Natural killer cell treated with Interleukin-12 subunit alpha and Interleukin-12 subunit beta and Interleukin-15 and Interleukin-18, amount 100 ng/mL, for 72 hours (primary cell): Measurements from ENCODE around the gene SEL1L2. TPM values are rescaled to one million over a fixed set of nuclear protein-coding genes. Genes with fewer than 3 reads are reported as not detected.
"Not testable (repeated sequence)": the region's sequence is repeated elsewhere in the genome, so short reads cannot be mapped to it uniquely, and the experiment has no call there.

Source experiments
- ATAC-seq, 2 donors: fragments of 150-1000 bp; cut with Tn5 transposase in 1 of 2; sonication (Bioruptor Pico), chemical (Tn5 transposase) in 1 of 2; 2 replicates each; pipeline ENCODE4 v1.10.0; 2021
- DNase-seq: peaks from one replicate; pipeline ENCODE4 v3.0.0; 2022; ENCODE audit warnings: low spot score
- H3K27ac Mint-ChIP-seq, 2 donors: 1 replicate in 1 of 2; 2 replicates in 1 of 2; pipeline ENCODE4 v1.8.0; 2022; ENCODE audit warnings: mixed read lengths in 2 of 2, mild to moderate bottlenecking in 1 of 2, moderate library complexity in 1 of 2
- H3K27me3 Mint-ChIP-seq, 2 donors: 1 replicate in 1 of 2; 2 replicates in 1 of 2; pipeline ENCODE4 v1.8.0; 2022; ENCODE audit warnings: mixed read lengths in 2 of 2
- H3K36me3 Mint-ChIP-seq: one replicate; pipeline ENCODE4 v1.8.0; 2022; ENCODE audit warnings: mixed read lengths
- H3K4me1 Mint-ChIP-seq, 2 donors: 1 replicate in 1 of 2; 2 replicates in 1 of 2; pipeline ENCODE4 v1.8.0; 2022; ENCODE audit warnings: low read depth in 2 of 2, mixed read lengths in 2 of 2, mild to moderate bottlenecking in 1 of 2
- H3K4me3 Mint-ChIP-seq: one replicate; pipeline ENCODE4 v1.8.0; 2022; ENCODE audit warnings: mixed read lengths
- H3K9me3 Mint-ChIP-seq: 2 replicates; pipeline ENCODE4 v1.8.0; 2022; ENCODE audit warnings: mixed read lengths
- total RNA-seq, 2 donors: library from RNA; stranded (reverse); gene quantifications; one replicate each; pipeline ENCODE4 v1.2.3, GENCODE V29; 2022

Gene SEL1L2
- not detected for total RNA-seq

DNA sequence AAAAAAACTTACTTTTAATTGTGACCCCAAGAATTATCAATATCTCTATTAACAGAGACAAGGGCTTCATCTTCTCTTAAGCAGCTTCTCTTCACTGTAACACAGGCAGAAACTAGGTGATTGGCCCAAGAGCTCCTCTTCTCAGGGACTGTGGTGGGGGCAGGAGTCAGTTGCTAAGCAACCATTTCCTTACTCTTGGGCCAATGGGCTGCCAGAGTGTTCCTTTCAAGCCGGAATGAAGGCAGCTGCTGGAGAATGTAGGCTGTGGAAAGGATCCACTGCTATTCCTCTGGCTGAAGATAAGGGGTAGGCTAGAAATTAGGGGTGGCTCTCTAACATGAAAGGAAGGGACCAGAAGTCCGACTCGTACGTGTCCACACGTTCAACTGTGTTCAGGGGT is at the start of gene SEL1L2:
SEL1L2 (minus strand) TSS at position 150 of the 400 bp plus-strand sequence; CDS start at position 70, 80 bp downstream.
- ATAC-seq (no peak), DNase-seq (no peak)
- H3K27me3 Mint-ChIP-seq: no peaks in the 10 kb centered on the region
- H3K27ac Mint-ChIP-seq: no peak within 1 kb of the TSS
- no peaks in the 10 kb centered on the region for H3K36me3 Mint-ChIP-seq
- peaks cover 9% of the 10 kb centered on the region for H3K9me3 Mint-ChIP-seq
- no peaks in the 10 kb centered on the region for H3K4me1 Mint-ChIP-seq
- no peak within 1 kb of the TSS for H3K4me3 Mint-ChIP-seq

DNA sequence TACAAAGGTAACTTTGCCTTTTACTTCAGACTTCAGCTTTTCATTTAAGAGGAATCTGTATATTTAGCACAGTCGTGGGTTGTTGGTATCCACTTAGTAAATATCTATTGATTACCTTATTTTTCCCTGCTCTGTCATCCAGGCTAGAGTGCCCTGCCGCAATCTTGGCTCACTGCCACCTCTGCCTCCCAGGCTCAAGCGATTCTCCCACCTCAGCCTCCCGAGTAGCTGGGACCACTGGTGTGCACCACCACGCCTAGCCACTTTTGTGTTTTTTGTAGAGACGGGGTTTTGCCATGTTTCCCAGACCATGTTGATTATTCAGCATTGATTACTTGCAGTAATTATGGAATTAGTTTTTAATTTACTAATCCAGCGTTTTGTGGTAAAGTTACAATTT is 46.2 kb upstream of the SEL1L2 start:
- H3K27ac Mint-ChIP-seq: no peak overlapping the region
- H3K27me3 Mint-ChIP-seq: no peaks in the 10 kb centered on the region
- no peak overlapping the region for H3K4me3 Mint-ChIP-seq
- DNase-seq (no peak), ATAC-seq (no peak)
- H3K36me3 Mint-ChIP-seq: no peaks in the 10 kb centered on the region
- H3K4me1 Mint-ChIP-seq: no peaks in the 10 kb centered on the region
- peaks cover 3% of the 10 kb centered on the region for H3K9me3 Mint-ChIP-seq

- Mint-ChIP-seq H3K4me1 (no peaks in the 10 kb centered on the region), H3K4me3 (no peak overlapping the region), H3K27me3 (no peaks in the 10 kb centered on the region), H3K36me3 (no peaks in the 10 kb centered on the region), H3K27ac (no peak overlapping the region), H3K9me3 (no peaks in the 10 kb centered on the region)
- ATAC-seq (no peak), DNase-seq (no peak)
Observed at GRCh38 chr20:14033310-14033709, 42.9 kb upstream of the SEL1L2 start.

- Mint-ChIP-seq H3K36me3 (peaks cover 4% of the 10 kb centered on the region), H3K27ac (no peak overlapping the region), H3K4me1 (no peaks in the 10 kb centered on the region), H3K27me3 (no peaks in the 10 kb centered on the region), H3K4me3 (no peak overlapping the region), H3K9me3 (peaks cover 3% of the 10 kb centered on the region)
- ATAC-seq: no peak
- DNase-seq: no peak
Observed at GRCh38 chr20:14030991-14031390, 40.6 kb upstream of the SEL1L2 start.

DNA sequence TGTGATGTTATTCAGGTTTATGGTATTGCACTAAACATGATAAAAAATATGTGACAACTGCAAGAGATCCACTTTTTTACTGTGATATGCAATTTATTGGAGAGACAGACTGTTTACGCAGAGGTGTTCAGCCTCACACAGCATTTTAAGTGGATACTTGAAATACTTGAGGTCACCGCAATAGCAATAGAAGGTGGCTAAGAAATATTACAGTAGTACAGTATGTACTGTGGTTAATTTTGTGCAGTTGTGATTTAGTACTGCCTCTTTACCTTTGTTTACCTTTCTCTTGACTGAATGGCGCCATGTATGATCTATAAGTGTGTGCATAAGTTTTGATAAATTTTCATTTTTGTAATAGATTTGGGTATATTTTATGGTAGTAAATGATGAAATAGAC is 22.3 kb upstream of the SEL1L2 start:
- H3K9me3 Mint-ChIP-seq: peaks cover 10% of the 10 kb centered on the region
- no peaks in the 10 kb centered on the region for H3K4me1 Mint-ChIP-seq
- DNase-seq: no peak
- H3K27ac Mint-ChIP-seq: no peak overlapping the region
- H3K36me3 Mint-ChIP-seq: no peaks in the 10 kb centered on the region
- H3K4me3 Mint-ChIP-seq: no peak overlapping the region
- no peak for ATAC-seq
- no peaks in the 10 kb centered on the region for H3K27me3 Mint-ChIP-seq

GRCh38 chr20:14009208-14009607 is 18.8 kb upstream of the SEL1L2 start:
- DNase-seq (no peak), ATAC-seq (no peak)
- Mint-ChIP-seq H3K4me1 (no peaks in the 10 kb centered on the region), H3K4me3 (no peak overlapping the region), H3K36me3 (no peaks in the 10 kb centered on the region), H3K27me3 (no peaks in the 10 kb centered on the region), H3K9me3 (peaks cover 14% of the 10 kb centered on the region), H3K27ac (no peak overlapping the region)

DNA sequence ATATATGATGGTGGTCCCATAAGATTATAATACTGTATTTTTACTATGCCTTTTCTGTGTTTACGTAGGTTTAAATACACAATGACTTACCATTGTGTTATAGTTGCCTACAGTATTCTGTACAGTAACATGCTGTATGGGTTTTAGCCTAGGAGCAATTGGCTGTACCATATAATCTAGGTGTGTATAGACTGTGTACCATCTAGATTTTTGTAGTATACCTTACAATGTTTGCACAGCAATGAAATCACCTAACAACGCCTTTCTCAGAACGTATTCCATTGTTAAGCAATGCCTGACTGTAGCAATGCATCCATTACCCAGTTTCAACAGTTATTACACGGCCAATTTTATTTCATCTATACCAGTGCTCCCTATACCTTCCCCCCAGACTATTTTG is 15.6 kb upstream of the SEL1L2 start:
- Mint-ChIP-seq H3K27ac (no peak overlapping the region), H3K9me3 (peaks cover 14% of the 10 kb centered on the region), H3K27me3 (no peaks in the 10 kb centered on the region), H3K36me3 (no peaks in the 10 kb centered on the region), H3K4me3 (no peak overlapping the region), H3K4me1 (no peaks in the 10 kb centered on the region)
- ATAC-seq: no peak
- no peak for DNase-seq

DNA sequence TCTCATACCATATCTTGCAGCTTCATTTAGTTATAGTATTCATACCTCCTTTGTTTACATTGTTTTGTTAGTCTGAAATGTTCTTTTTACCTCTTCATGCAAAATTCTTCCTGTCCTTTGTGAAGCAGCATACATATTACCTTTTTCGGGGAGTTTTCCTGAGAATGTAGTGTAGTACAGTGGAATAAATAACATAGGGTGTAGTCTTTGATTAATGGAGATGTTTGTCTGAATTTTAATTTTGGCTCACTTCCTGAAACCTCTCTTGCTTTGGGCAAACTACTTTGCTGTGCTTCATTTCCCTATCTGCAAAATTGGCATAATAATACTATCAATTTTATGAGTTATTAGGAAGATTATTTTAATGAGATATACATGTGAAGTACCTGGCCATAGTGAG is 10.5 kb upstream of the SEL1L2 start:
- Mint-ChIP-seq H3K4me1 (no peaks in the 10 kb centered on the region), H3K9me3 (peaks cover 4% of the 10 kb centered on the region), H3K27ac (no peak overlapping the region), H3K36me3 (peaks cover 5% of the 10 kb centered on the region), H3K4me3 (no peak overlapping the region), H3K27me3 (peaks cover 0 to 9% of the 10 kb centered on the region in 2 donors)
- ATAC-seq: no peak
- no peak for DNase-seq

- Mint-ChIP-seq H3K36me3 (peaks cover 5% of the 10 kb centered on the region), H3K9me3 (peaks cover 11% of the 10 kb centered on the region), H3K4me1 (no peaks in the 10 kb centered on the region), H3K4me3 (peak overlapping the region; percentile 50), H3K27ac (no peak overlapping the region), H3K27me3 (peaks cover 0 to 9% of the 10 kb centered on the region in 2 donors)
- DNase-seq (no peak), ATAC-seq (no peak)
Observed at GRCh38 chr20:13996265-13996664, 5.9 kb upstream of the SEL1L2 start.

GRCh38 chr20:13995841-13996240 is 5.4 kb upstream of the SEL1L2 start:
- peak; percentile 1 to 51 for ATAC-seq
- Mint-ChIP-seq H3K9me3 (peaks cover 11% of the 10 kb centered on the region), H3K4me3 (no peak overlapping the region), H3K27me3 (peaks cover 0 to 9% of the 10 kb centered on the region in 2 donors), H3K4me1 (no peaks in the 10 kb centered on the region), H3K36me3 (peaks cover 5% of the 10 kb centered on the region), H3K27ac (no peak overlapping the region)
- DNase-seq: no peak

DNA sequence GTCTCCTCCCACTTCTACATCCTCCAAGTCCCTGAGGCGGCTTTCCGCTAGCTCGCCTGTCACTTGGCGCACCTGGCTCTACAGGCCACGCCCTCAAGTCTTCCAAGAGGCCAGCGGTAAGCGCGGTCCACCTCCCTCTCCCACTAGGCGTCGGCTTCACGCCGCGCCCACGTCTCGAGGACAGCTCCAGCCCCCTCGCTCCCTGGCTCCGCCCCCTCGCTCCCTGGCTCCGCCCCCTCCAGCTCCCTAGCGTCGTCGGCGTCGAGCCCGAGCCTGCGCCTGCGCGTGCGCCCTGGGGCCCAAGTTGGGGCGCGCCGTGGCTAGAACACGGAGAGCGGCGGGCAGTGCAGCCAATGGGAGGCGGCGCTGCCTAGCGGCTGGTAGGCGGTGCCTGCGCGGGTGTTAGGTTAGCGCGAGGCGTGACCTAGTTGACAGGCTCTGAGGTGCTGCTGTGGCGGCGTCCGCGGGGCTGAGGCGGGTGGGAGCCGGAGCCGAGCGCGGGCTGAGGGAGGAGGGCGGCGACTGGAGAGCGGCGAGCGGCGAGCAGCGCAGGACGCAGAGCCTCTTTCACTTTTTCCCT is 4.8 kb upstream of the SEL1L2 start, which contains the start of gene MACROD2:
MACROD2 (plus strand) TSS at position 431 of the 580 bp plus-strand sequence.
- ATAC-seq (peak; percentile 89 to 96), DNase-seq (peak; percentile 79)
- peaks cover 0 to 9% of the 10 kb centered on the region in 2 donors for H3K27me3 Mint-ChIP-seq
- peaks cover 11% of the 10 kb centered on the region for H3K9me3 Mint-ChIP-seq
- peak within 1 kb of the TSS; percentile 50 for H3K4me3 Mint-ChIP-seq
- H3K36me3 Mint-ChIP-seq: peaks cover 5% of the 10 kb centered on the region
- no peaks in the 10 kb centered on the region for H3K4me1 Mint-ChIP-seq
- H3K27ac Mint-ChIP-seq: no peak within 1 kb of the TSS

- not testable (repeated sequence) for ATAC-seq, DNase-seq, H3K36me3 Mint-ChIP-seq, H3K4me1 Mint-ChIP-seq, H3K9me3 Mint-ChIP-seq, H3K4me3 Mint-ChIP-seq, H3K27me3 Mint-ChIP-seq, H3K27ac Mint-ChIP-seq
Observed at GRCh38 chr20:13991955-13992354, 1.5 kb upstream of the SEL1L2 start.

DNA sequence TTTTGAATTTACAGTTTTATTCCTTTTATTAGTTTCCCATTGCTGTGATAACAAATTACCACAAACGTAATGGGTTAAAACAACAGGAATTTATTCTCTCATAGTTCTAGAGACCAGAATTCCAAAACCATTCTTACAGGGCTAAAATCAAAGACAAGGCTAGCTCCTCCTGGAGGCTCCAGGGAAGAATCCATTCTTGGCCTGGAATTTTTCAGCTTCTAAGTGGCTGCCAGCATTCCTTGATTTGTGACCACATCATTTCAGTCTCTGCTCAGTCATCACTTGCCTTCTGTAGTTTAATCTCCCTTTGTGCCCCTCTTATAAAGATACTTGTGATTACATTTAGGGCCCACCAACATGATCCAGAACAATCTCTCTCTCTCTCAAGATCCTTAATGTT is 897 bp upstream of the SEL1L2 start:
- peaks cover 0 to 2% of the 10 kb centered on the region in 2 donors for H3K27me3 Mint-ChIP-seq
- no peak for ATAC-seq
- no peak overlapping the region for H3K27ac Mint-ChIP-seq

DNA sequence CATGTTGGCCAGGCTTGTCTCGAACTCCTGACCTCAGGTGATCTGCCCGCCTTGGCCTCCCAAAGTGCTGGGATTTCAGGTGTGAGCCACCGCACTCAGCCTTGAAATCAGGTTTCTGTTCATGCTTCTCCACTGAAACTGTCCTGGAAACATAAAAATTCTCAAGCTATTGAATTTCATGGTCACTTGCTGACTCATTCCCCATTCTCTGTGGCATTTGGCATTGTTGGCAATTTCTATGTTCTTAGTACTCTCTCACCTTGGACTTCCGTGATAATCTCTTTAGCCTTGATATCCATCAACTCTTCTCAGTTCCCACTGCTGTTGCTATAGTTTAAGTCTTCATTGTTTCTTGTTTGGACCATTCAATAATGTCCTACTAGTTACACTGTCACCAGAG is 6.2 kb downstream of the SEL1L2 start:
- H3K27me3 Mint-ChIP-seq: no peaks in the 10 kb centered on the region

More for the DNA sequence above, 897 bp upstream of the SEL1L2 start:
- peaks cover 2% of the 10 kb centered on the region for H3K36me3 Mint-ChIP-seq
- H3K9me3 Mint-ChIP-seq: peaks cover 9% of the 10 kb centered on the region
- no peaks in the 10 kb centered on the region for H3K4me1 Mint-ChIP-seq
- H3K4me3 Mint-ChIP-seq: no peak overlapping the region
- no peak for DNase-seq

DNA sequence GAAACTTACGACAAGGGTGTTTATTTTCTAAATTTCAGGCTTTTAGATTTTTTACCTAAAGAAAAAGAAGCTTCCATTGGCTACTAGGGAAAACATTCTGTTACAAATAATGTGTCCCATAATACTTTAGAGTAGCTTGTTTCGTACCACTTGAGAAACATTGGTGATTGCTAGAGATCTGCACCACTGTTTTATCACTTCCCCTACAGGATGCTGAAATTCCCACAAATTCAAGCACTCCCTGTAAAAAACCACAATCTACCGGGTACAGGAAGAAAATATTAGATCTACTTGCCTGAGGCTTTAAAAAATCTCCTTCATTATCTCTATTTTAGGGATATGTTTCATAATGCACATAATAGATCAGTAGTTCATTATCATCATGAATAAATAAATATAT is 29.9 kb downstream of the SEL1L2 start:
- H3K9me3 Mint-ChIP-seq: peaks cover 12% of the 10 kb centered on the region
- no peaks in the 10 kb centered on the region for H3K4me1 Mint-ChIP-seq
- H3K4me3 Mint-ChIP-seq: no peak overlapping the region
- ATAC-seq (no peak), DNase-seq (no peak)
- H3K36me3 Mint-ChIP-seq: no peaks in the 10 kb centered on the region
- H3K27ac Mint-ChIP-seq: no peak overlapping the region
- H3K27me3 Mint-ChIP-seq: no peaks in the 10 kb centered on the region

More for the DNA sequence above, 6.2 kb downstream of the SEL1L2 start:
- ATAC-seq (no peak), DNase-seq (no peak)
- no peaks in the 10 kb centered on the region for H3K36me3 Mint-ChIP-seq
- no peak overlapping the region for H3K27ac Mint-ChIP-seq
- peaks cover 8% of the 10 kb centered on the region for H3K9me3 Mint-ChIP-seq
- H3K4me1 Mint-ChIP-seq: no peaks in the 10 kb centered on the region
- no peak overlapping the region for H3K4me3 Mint-ChIP-seq
